Uterus (tissue), 4 donors: Measurements from ENCODE around the gene ATP6AP2. TPM values are rescaled to one million over a fixed set of nuclear protein-coding genes. Genes with fewer than 3 reads are reported as not detected.

Source experiments
- DNase-seq, 2 donors: peaks; one replicate each; pipeline ENCODE4 v3.0.0-alpha.2; 2019 to 2020
- H3K27ac ChIP-seq, 2 donors: fragments of 200-600 bp; sonication (generic); 1 replicate in 1 of 2; 2 replicates in 1 of 2; pipeline ENCODE4 v1.5.1; 2016 to 2018
- H3K27me3 ChIP-seq, 2 donors: fragments of 200-600 bp; sonication (generic); one replicate each; pipeline ENCODE4 v1.5.1; 2018 to 2019; ENCODE audit warnings: control low read depth in 1 of 2
- H3K36me3 ChIP-seq, 2 donors: fragments of 200-600 bp; sonication (generic); one replicate each; pipeline ENCODE4 v1.5.1; 2019; ENCODE audit warnings: control low read depth in 1 of 2
- H3K4me1 ChIP-seq, 2 donors: fragments of 200-600 bp; sonication (generic); one replicate each; pipeline ENCODE4 v1.5.1; 2018 to 2019; ENCODE audit warnings: control low read depth in 1 of 2
- H3K4me3 ChIP-seq, 2 donors: fragments of 200-600 bp; sonication (generic); 1 replicate in 1 of 2; 2 replicates in 1 of 2; pipeline ENCODE4 v1.5.1; 2018 to 2019; ENCODE audit warnings: mild to moderate bottlenecking in 1 of 2
- H3K9me3 ChIP-seq, 2 donors: fragments of 200-600 bp; sonication (generic); one replicate each; pipeline ENCODE4 v1.5.1; 2019; ENCODE audit warnings: control low read depth in 1 of 2
- CTCF ChIP-seq, 4 experiments: fragments of 200-600 bp in 2 of 4; fragments of 450-650 bp in 2 of 4; sonication (generic) in 2 of 4; IDR thresholded peaks; one replicate each; pipeline ENCODE4 v1.5.1; 2016 to 2019; ENCODE audit warnings: antibody characterized with exemption in 4 of 4, mild to moderate bottlenecking in 2 of 4, moderate library complexity in 1 of 4
- POLR2A ChIP-seq, 2 donors: fragments of 450-650 bp; IDR thresholded peaks; one replicate each; pipeline ENCODE4 v1.6.1; 2016; ENCODE audit warnings: antibody characterized with exemption in 2 of 2, mild to moderate bottlenecking in 1 of 2, moderate library complexity in 1 of 2
- intact Hi-C: fragments of 100-400 bp; cut with DNase I; formaldehyde crosslinking; loops from one replicate; pipeline ENCODE4 v1.15.1; 2023; ENCODE audit warnings: low total_unique reads
- total RNA-seq, 4 donors: library from RNA; depleted of rRNA in 3 of 4; stranded (reverse); fragments of >200 nt in 3 of 4; gene quantifications; one replicate each; pipeline versions ENCODE4 v1.1.0 to v1.2.4, GENCODE V29; 2014 to 2023
- donor health status: DM: yes; HTN: yes; CAD: no.

The ATP6AP2 gene
- total RNA-seq, 4 donors from 2014 or later = 66.8 to 130 (median 94.5) TPM

DNA sequence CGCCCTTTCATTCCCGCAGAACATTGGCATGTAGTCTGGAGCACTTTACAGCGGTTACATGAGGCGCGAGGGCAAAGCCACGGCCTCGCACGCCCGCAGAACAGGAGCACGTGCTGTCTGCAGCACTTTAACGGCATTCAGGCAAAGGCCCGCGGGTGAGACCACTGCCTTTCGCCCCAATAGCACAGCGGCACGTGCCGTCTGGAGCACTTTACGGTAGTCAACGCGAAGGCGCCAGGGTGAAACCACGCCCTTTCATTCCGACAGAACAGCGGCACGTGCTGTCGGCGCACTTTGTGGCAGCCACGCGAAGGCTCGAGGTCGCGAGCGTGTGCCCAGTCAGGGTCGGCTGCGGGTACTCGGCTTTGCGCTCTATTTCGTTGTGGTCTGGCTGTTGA, 42.4 kb downstream of the ATP6AP2 start, which contains the start of gene MPC1L:
TSS of gene MPC1L (plus strand) at position 290 of the 398 bp plus-strand sequence. CDS start 138 bp downstream, outside the sequence.
- Histone ChIP-seq H3K27ac (no peak within 1 kb of the TSS), H3K27me3 (no peaks in the 10 kb centered on the region), H3K4me1 (no peaks in the 10 kb centered on the region), H3K4me3 (no peak within 1 kb of the TSS), H3K36me3 (no peaks in the 10 kb centered on the region), H3K9me3 (no peaks in the 10 kb centered on the region)
- no peak for DNase-seq
- intact Hi-C loops = no loop called here
- TF ChIP-seq CTCF (IDR thresholded peaks at IDR 0.05) (no peak), POLR2A (IDR thresholded peaks at IDR 0.05) (no peak)

DNA sequence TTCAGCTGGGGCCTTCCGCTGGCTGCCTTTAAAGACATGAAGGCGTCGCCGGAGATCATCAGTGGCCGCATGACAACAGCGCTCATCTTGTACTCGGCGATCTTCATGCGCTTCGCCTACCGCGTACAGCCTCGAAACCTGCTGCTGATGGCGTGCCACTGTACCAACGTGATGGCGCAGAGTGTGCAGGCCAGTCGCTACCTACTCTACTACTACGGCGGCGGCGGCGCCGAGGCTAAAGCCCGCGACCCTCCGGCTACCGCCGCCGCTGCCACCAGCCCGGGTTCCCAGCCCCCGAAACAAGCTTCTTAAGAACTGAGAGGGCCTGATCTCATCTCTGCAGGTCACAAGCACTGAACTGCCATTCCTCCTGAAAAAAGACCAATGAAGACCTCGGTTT, 42.9 kb downstream of the ATP6AP2 start:
- intact Hi-C loops = no loop called here
- no peak for TF ChIP-seq CTCF (IDR thresholded peaks at IDR 0.05)
- TF ChIP-seq POLR2A (IDR thresholded peaks at IDR 0.05) = no peak
- Histone ChIP-seq H3K27me3 (no peaks in the 10 kb centered on the region), H3K4me1 (no peaks in the 10 kb centered on the region), H3K27ac (no peak overlapping the region), H3K4me3 (no peak overlapping the region), H3K36me3 (no peaks in the 10 kb centered on the region), H3K9me3 (no peaks in the 10 kb centered on the region)
- no peak for DNase-seq

- no peaks in the 10 kb centered on the region for H3K9me3 ChIP-seq
- no peak overlapping the region for H3K4me3 ChIP-seq
- no peaks in the 10 kb centered on the region for H3K36me3 ChIP-seq
- peaks cover 0 to 2% of the 10 kb centered on the region in 2 donors for H3K27me3 ChIP-seq
- H3K4me1 ChIP-seq = no peaks in the 10 kb centered on the region
- DNase-seq = no peak
- intact Hi-C loops = no loop called here
- H3K27ac ChIP-seq = peak overlapping the region in 1 of 2 donors; percentile 3
- TF ChIP-seq CTCF (IDR thresholded peaks at IDR 0.05) (no peak), POLR2A (IDR thresholded peaks at IDR 0.05) (no peak)
Measured at GRCh38 chrX:40625294-40625693, 44.5 kb downstream of the ATP6AP2 start.

DNA sequence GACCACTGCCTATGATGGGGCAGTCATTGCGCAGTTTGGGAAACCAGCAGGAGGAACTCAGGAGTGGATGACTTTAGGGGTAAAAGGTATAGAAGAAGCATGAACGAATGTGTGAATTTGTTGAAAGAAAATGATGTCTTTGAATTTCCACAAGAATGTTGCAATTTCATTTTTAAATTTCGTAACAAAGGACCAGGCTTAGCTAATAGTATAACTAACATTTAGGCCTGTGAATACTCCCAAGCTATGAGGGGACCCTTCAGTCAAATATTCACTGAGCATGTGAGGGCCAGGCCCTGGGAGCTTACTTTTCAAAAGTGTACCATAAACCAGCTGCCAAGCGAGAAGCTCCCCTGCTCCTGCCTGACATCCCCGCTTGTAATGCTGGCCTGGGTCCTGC, 47.7 kb downstream of the ATP6AP2 start:
- TF ChIP-seq CTCF (IDR thresholded peaks at IDR 0.05) = no peak
- TF ChIP-seq POLR2A (IDR thresholded peaks at IDR 0.05) = no peak
- H3K4me3 ChIP-seq = no peak overlapping the region
- H3K4me1 ChIP-seq = no peaks in the 10 kb centered on the region
- intact Hi-C loops = no loop called here
- H3K27me3 ChIP-seq = peaks cover 0 to 2% of the 10 kb centered on the region in 2 donors
- no peaks in the 10 kb centered on the region for H3K36me3 ChIP-seq
- DNase-seq = no peak
- H3K9me3 ChIP-seq = no peaks in the 10 kb centered on the region
- H3K27ac ChIP-seq = no peak overlapping the region

DNA sequence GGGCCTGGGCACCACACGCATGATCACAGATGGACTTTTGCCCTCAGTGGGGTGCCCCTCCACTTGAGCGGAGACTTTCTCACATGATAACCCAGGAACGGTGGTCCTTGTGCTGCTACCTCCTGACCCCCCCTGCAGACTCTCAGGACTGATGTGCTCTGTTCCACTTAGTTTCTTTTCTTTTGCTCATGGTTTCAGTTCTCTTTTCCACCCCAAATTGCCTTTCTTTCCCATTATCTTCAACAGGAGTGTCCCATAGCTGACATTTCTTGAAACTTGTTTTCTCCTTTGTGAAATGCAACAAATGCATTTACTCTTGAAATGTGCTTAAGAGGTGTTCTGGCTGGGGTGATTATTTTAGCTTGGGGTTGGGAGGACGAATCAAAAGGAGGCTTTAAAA, 51.4 kb downstream of the ATP6AP2 start:
- no peaks in the 10 kb centered on the region for H3K4me1 ChIP-seq
- no peak overlapping the region for H3K27ac ChIP-seq
- H3K27me3 ChIP-seq = peaks cover 0 to 2% of the 10 kb centered on the region in 2 donors
- intact Hi-C loops = no loop called here
- no peak for DNase-seq
- H3K36me3 ChIP-seq = no peaks in the 10 kb centered on the region
- TF ChIP-seq POLR2A (IDR thresholded peaks at IDR 0.05) (no peak), CTCF (IDR thresholded peaks at IDR 0.05) (no peak)
- H3K9me3 ChIP-seq = no peaks in the 10 kb centered on the region
- H3K4me3 ChIP-seq = no peak overlapping the region
